Non-pigmented ciliary epithelial cell (primary cell): ENCODE measurements around the gene GOPC.
"Not testable (repeated sequence)": the region's sequence is repeated elsewhere in the genome, so short reads cannot be mapped to it uniquely, and the experiment has no call there.

Experiments used
- DNase-seq: peaks from one replicate; pipeline ENCODE4 v3.0.0-alpha.2; 2010; ENCODE audit warnings: low read depth

Gene GOPC

DNA sequence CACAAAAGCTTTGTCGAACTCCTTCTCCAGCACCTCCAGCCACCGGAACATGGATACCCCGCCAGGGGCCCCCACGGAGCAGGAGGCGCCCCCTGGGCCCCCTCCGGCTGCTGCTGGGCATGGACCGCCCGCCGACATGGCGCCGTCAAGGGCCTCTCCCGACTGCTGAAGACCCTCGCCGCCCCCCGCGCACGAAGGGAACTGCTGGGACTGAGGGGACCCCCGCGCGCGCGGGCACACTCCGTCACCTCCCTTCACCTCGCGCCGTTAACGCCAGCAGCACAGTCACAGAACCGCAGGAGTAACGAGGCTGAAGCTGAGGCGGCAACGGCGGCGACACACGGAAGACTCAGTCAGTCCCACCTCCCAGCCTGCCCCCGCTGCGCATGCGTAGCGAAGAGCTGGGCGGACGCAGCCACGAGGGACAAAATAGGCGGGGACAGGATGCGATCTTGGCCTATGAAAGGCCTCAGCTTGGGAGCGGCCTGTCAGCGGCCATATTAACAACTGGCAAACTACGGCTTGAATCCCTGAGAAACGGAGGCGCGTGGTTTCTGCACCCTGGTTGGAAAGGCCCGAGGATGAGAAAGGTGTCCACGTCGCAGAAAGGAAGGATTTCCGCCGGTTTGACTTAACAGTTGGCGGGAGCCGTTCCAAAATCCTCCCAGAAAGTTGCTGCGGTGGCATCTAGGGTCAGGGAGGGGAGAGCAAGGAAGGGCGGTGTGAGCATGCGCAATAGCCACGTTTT, at the start of gene GOPC:
TSS of gene GOPC (minus strand) at position 361 of the 748 bp plus-strand sequence. CDS start at position 138, 223 bp downstream.
- DNase-seq, result peak; percentile 90

GRCh38 chr6:117651984-117652383, 49.7 kb upstream of the GOPC start:
- DNase-seq, result not testable (repeated sequence)

DNA sequence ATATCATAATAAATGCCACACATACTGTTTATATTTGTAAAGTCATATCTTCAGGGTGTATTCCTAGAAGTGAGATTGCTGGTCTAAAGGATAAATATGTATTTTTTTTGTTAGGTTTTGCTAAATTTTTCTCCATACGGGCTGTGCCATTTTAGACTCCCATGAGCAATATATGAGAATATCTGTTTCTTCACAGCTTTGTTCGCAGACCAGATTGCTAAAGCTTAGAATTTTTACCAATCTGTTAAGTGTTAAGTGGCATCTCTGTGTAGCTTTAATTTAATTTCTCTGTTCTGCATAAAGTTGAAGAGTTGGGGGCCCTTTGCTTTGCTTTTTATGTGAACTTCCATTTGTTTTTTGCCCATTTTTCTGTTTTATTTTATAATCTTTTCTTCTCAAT, 40.7 kb upstream of the GOPC start:
- DNase-seq, result no peak

- DNase-seq, result no peak
Measured at GRCh38 chr6:117637770-117638169, 35.5 kb upstream of the GOPC start.

GRCh38 chr6:117629119-117629660, 26.9 kb upstream of the GOPC start:
- DNase-seq, result no peak

GRCh38 chr6:117627533-117627932, 25.2 kb upstream of the GOPC start:
- DNase-seq, result no peak

- no peak for DNase-seq
Measured at GRCh38 chr6:117624869-117625481, 22.7 kb upstream of the GOPC start.

- DNase-seq, result no peak
Measured at GRCh38 chr6:117619178-117619577, 16.9 kb upstream of the GOPC start.

DNA sequence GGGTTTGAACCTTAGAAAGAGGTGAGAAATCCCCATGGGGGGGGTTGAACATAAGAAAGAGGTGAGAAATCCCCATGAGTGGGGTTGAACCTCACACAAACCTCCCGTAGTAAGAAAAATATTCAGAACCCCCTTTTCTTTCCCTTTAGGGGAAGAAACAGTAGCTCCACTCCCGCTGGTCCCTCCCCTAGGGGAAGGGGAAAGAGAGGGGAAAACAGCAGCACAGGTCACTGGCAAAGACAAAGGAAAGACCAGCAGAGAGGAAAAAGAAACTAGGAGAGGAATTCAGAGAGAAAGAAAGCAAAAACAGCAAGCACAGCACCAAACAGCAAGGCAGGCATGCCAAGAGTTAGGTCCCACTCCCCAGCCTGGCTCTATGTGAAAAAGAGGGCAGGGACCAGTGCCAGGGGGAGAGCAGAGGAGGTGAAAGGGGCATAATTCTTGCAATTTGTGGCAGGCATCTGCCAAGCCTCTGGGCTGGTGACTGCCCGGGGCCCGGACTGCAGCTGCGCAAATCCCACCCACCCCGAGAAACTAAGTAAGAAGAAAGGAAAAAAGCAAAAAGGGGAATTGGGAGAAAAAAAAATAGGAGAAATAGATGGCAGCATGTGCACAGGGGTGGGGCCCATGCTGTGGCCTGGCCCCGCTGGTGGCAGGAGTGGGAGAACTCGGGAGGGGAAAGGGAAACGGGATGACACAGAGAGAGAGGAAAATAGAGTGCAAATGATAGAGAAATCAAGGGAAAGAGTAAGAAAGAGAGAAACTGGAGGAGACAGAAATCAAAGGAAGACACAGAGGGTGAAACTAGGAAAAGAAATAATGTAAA, 15.1 kb upstream of the GOPC start:
- no peak for DNase-seq

DNA sequence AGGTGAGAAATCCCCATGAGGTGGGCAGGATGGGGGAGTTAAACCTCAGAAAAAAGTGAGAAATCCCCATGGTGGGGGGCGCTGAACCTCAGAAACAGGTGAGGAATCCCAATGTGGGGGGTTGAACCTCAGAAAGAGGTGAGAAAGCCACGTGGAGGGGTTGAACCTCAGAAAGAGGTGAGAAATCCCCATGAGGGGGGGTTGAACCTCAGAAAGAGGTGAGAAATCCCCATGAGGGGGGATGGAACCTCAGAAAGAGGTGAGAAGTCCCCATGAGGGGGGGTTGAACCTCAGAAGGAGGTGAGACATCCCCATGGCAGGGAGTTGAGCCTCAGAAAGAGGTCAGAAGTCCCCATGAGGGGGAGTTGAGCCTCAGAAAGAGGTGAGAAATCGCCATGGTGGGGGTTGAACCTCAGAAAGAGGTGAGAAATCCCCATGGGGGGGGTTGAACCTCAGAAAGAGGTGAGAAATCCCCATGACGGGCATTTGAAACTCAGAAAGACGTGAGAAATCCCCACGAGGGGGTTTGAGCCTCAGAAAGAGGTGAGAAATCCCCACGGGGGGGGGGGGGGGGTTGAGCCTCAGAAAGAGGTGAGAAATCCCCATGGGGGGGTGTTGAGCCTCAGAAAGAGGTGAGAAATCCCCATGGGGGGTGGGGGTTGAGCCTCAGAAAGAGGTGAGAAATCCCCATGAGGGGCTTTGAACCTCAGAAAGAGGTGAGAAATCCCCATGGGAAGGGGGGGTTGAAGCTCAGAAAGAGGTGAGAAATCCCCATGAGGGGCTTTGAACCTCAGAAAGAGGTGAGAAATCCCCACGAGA, 14.3 kb upstream of the GOPC start:
- no peak for DNase-seq

GRCh38 chr6:117615750-117616390, 13.6 kb upstream of the GOPC start:
- DNase-seq, result peak; percentile 63

DNA sequence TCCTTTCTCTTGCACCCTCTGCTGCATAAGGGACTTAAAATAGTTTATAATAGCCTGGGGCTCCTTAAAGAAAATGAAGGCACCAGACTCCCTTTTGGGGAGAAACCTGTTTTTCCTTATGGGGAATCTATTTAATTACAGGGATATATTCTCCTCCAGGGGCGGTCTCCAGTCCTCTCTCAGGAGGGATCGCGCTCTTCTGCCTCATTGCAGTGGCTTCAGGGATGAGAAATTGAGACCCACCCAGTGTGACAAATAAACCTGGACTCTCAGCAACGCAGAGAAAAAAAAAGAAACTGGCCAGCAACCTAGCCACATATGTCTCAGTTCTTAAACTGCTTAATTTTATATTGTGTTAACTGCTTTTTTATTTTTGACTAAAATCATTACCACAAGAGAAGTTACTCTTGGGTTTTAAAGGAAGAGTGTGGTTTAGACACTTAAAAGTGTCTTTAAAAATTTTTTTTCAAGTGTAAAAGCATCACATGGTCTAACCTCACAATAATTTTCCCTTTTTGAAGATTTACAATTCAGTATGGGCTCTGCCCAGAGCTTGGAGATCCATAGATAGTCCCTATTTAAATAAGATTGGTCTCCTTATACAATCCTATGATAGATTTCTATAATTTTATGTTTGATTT, 11.7 kb upstream of the GOPC start:
- DNase-seq, result no peak

DNA sequence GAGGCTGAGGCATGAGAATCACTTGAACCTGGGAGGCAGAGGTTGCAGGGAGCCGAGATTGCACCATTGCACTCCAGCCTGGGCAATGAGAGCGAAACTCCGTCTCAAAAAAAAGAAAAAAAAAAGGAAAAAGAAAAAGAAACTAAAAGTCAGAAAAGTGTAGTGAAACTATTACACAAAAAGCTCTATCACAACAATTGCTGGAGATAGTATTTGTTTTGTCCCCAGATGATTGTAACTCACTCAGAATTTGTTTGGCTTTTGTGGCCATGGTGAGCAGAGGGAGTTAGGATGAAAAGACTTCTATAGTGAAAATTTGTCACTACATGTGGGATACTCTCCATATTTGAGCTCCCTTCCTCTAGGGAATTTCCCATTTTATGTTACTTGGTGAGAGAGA, 5.2 kb upstream of the GOPC start:
- DNase-seq, result no peak

GRCh38 chr6:117605169-117605826, 3.0 kb upstream of the GOPC start:
- peak; percentile 53 for DNase-seq

GRCh38 chr6:117603821-117604220, 1.5 kb upstream of the GOPC start:
- no peak for DNase-seq

DNA sequence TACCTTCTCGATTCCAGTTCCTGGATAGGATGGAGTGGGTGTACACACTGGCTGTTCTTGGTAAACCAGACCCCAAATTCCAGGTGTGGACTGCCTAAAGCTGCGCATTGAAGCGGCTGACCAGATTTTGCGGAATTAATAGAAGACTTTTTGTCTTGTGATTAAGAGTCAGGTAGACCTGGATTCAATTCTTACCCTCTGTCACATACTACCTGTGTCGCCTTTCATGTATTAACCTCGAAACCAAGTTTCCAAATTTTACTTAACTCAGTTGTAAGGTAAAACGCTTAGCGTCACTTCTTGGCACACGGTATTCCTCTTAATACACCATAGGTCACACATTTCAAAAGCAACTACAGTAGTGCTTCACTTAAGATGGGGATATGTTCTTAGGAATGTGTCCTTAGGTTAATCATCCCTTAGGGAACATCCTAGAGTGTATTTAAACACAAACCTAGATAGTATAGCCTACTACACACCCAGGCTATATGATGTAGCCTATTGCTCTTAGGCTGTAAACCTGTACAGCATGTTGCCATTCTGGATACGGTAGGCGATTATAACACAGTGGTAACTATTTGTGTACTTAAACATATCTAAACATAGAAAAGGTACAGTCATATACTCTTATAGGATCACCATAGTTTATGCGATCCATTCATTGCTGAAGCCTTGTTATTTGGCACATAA, 733 bp upstream of the GOPC start:
- DNase-seq, result no peak

DNA sequence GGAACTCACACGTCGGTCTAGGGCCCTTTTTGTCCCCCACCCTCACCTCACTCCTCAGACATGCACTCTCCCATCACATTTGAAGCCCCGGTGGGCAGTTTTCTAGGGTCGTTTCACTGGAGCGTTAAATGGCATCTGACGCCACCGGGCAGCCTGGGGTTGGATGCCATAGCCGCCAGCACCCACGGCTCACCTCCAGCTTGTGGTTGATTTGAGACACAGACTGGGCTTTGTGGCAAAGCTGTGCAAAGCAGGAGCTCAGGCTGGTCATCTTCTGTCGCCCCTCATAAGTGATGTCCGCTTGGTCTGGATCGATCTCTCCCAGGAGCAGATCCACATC, 530 bp downstream of the GOPC start:
- no peak for DNase-seq

GRCh38 chr6:117600008-117600743, 2.1 kb downstream of the GOPC start:
- DNase-seq, result no peak

DNA sequence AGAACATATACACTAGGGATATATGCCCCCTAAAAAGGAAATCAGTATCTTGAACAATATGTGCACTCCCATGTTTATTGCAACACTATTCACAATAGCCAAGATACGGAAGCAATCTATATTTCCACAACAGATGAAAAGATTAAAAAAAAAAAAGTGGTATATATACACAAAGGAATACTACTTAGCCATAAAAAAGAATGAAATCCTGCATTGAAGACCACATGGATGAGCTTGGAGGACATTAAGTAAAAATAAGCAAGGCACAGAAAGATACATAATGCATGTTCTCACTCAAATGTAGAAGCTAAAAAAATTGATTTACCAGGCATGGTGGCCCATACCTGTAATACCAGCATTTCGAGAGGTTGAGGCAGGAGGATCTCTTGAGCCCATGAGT, 4.6 kb downstream of the GOPC start:
- no peak for DNase-seq
